WI38 (cell line): ENCODE results near the gene KRTAP10-6.
"Not testable (repeated sequence)": the region's sequence is repeated elsewhere in the genome, so short reads cannot be mapped to it uniquely, and the experiment has no call there.

Experiments
- H3K4me3 ChIP-seq: 2 replicates; pipeline ENCODE4 v1.5.1; 2011; ENCODE audit warnings: low read depth, mild to moderate bottlenecking, control low read depth, low read length
- CTCF ChIP-seq: IDR thresholded peaks from 2 replicates; pipeline ENCODE4 v1.5.1; 2012; ENCODE audit warnings: low read depth, mild to moderate bottlenecking, control low read depth, low read length

The KRTAP10-6 gene

GRCh38 chr21:44574457-44575306 is 17.6 kb downstream of the KRTAP10-6 start:
- H3K4me3 ChIP-seq = no peak overlapping the region
- no peak for TF ChIP-seq CTCF

GRCh38 chr21:44573630-44574456 is 18.5 kb downstream of the KRTAP10-6 start, which contains the start of gene KRTAP10-4:
KRTAP10-4 (plus strand) TSS chr21:44573729; CDS start chr21:44573759, 30 bp downstream.
- not testable (repeated sequence) for H3K4me3 ChIP-seq

- no peak overlapping the region for H3K4me3 ChIP-seq
These were observed 19.2 kb downstream of the KRTAP10-6 start for GRCh38 chr21:44572959-44573583.

GRCh38 chr21:44571844-44572782 is 20.2 kb downstream of the KRTAP10-6 start:
- no peak overlapping the region for H3K4me3 ChIP-seq
- TF ChIP-seq CTCF = no peak

More at GRCh38 chr21:44572959-44573583, 19.2 kb downstream of the KRTAP10-6 start:
- no peak for TF ChIP-seq CTCF

GRCh38 chr21:44571296-44571695 is 21.0 kb downstream of the KRTAP10-6 start:
- no peak for TF ChIP-seq CTCF
- no peak overlapping the region for H3K4me3 ChIP-seq

GRCh38 chr21:44569861-44570517 is 22.3 kb downstream of the KRTAP10-6 start:
- TF ChIP-seq CTCF = no peak
- no peak overlapping the region for H3K4me3 ChIP-seq
